ENCODE results near the gene NR3C1. TPM values are rescaled to one million over a fixed set of nuclear protein-coding genes. Genes with fewer than 3 reads are reported as not detected.

NR3C1 gene
- total RNA-seq, 4 donors from 2014 or later = 79.2 to 92.3 (median 89.3) TPM

- H3K36me3 ChIP-seq = no peaks in the 10 kb centered on the region
- H3K4me1 ChIP-seq = peaks cover 0 to 28% (median 15%) of the 10 kb centered on the region in 4 donors
- no peak overlapping the region for H3K27ac ChIP-seq (replicated peaks in 1 of 4)
- no peak for DNase-seq (ENCODE audit: extremely low spot score)
- no peaks in the 10 kb centered on the region for H3K9me3 ChIP-seq
- intact Hi-C loops (cut with DNase I) = no loop called here
- no peaks in the 10 kb centered on the region for H3K27me3 ChIP-seq
- WGBS = 81% methylated on average over 3 of the region's 3 CpGs
- H3K4me3 ChIP-seq = no peak overlapping the region
- TF ChIP-seq EP300 (IDR thresholded peaks at IDR 0.05) (no peak), POLR2A (IDR thresholded peaks at IDR 0.05; ENCODE audit: low read depth) (no peak), POLR2AphosphoS5 (IDR thresholded peaks at IDR 0.05) (no peak), CTCF (IDR thresholded peaks at IDR 0.05) (no peak)
Measured at GRCh38 chr5:143248822-143249579, 154.5 kb downstream of the NR3C1 start.

- no peaks in the 10 kb centered on the region for H3K27me3 ChIP-seq
- no peaks in the 10 kb centered on the region for H3K36me3 ChIP-seq
- no peak for DNase-seq (ENCODE audit: extremely low spot score)
- H3K9me3 ChIP-seq = no peaks in the 10 kb centered on the region
- WGBS = 76% methylated on average over 3 of the region's 3 CpGs
- H3K4me1 ChIP-seq = peaks cover 3 to 34% (median 21%) of the 10 kb centered on the region in 4 donors
- no peak overlapping the region for H3K4me3 ChIP-seq
- H3K27ac ChIP-seq (replicated peaks in 1 of 4) = no peak overlapping the region
- intact Hi-C loops (cut with DNase I) = no loop called here
- TF ChIP-seq EP300 (IDR thresholded peaks at IDR 0.05) (no peak), CTCF (IDR thresholded peaks at IDR 0.05) (no peak), POLR2AphosphoS5 (IDR thresholded peaks at IDR 0.05) (no peak), POLR2A (IDR thresholded peaks at IDR 0.05; ENCODE audit: low read depth) (no peak)
Measured at GRCh38 chr5:143248391-143248790, 155.1 kb downstream of the NR3C1 start.

- DNase-seq (ENCODE audit: extremely low spot score) = no peak
- H3K27ac ChIP-seq (replicated peaks in 1 of 4) = no peak overlapping the region
- H3K27me3 ChIP-seq = no peaks in the 10 kb centered on the region
- WGBS = 83% methylated on average over 1 of the region's 1 CpG
- no peak overlapping the region for H3K4me3 ChIP-seq
- H3K36me3 ChIP-seq = no peaks in the 10 kb centered on the region
- TF ChIP-seq CTCF (IDR thresholded peaks at IDR 0.05) (no peak), POLR2A (IDR thresholded peaks at IDR 0.05; ENCODE audit: low read depth) (no peak), POLR2AphosphoS5 (IDR thresholded peaks at IDR 0.05) (no peak), EP300 (IDR thresholded peaks at IDR 0.05) (no peak)
- intact Hi-C loops (cut with DNase I) = no loop called here
- peaks cover 3 to 36% (median 28%) of the 10 kb centered on the region in 4 donors for H3K4me1 ChIP-seq
- H3K9me3 ChIP-seq = no peaks in the 10 kb centered on the region
Measured at GRCh38 chr5:143247134-143247815, 156.2 kb downstream of the NR3C1 start.

GRCh38 chr5:143245929-143246561 lies 157.4 kb downstream of the NR3C1 start:
- WGBS = 78% methylated on average over 11 of the region's 11 CpGs
- TF ChIP-seq POLR2A (IDR thresholded peaks at IDR 0.05; ENCODE audit: low read depth) = no peak
- TF ChIP-seq EP300 (IDR thresholded peaks at IDR 0.05) = no peak
- TF ChIP-seq POLR2AphosphoS5 (IDR thresholded peaks at IDR 0.05) = peak in 1 of 2 donors; percentile 25
- no peak for TF ChIP-seq CTCF (IDR thresholded peaks at IDR 0.05)
- DNase-seq (ENCODE audit: extremely low spot score) = no peak
- peaks cover 3 to 36% (median 28%) of the 10 kb centered on the region in 4 donors for H3K4me1 ChIP-seq
- no peaks in the 10 kb centered on the region for H3K27me3 ChIP-seq
- intact Hi-C loops (cut with DNase I) = no loop called here
- no peak overlapping the region for H3K27ac ChIP-seq (replicated peaks in 1 of 4)
- H3K9me3 ChIP-seq = no peaks in the 10 kb centered on the region
- H3K36me3 ChIP-seq = no peaks in the 10 kb centered on the region
- H3K4me3 ChIP-seq = no peak overlapping the region
